Epidermal melanocyte (primary cell): Measurements from ENCODE around the gene SPTLC3.

Experiments used
- DNase-seq: peaks from one replicate; pipeline ENCODE4 v3.0.0; 2011; ENCODE audit warnings: low spot score; ENCODE audit not compliant: insufficient read length

SPTLC3 gene

GRCh38 chr20:13130707-13131103 lies 121.9 kb downstream of the SPTLC3 start:
- DNase-seq: no peak

GRCh38 chr20:13131688-13132087 lies 122.9 kb downstream of the SPTLC3 start:
- DNase-seq: no peak

- no peak for DNase-seq
Measured at GRCh38 chr20:13139459-13140150, 130.8 kb downstream of the SPTLC3 start.

GRCh38 chr20:13140201-13140600 lies 131.4 kb downstream of the SPTLC3 start:
- DNase-seq: no peak

- no peak for DNase-seq
Measured at GRCh38 chr20:13140775-13141174, 132.0 kb downstream of the SPTLC3 start.

- peak; percentile 38 for DNase-seq
Measured at GRCh38 chr20:13141546-13141945, 132.8 kb downstream of the SPTLC3 start.

GRCh38 chr20:13142143-13142542 lies 133.4 kb downstream of the SPTLC3 start:
- no peak for DNase-seq

- DNase-seq: no peak
Measured at GRCh38 chr20:13147071-13147963, 138.5 kb downstream of the SPTLC3 start.

GRCh38 chr20:13147971-13148370 lies 139.2 kb downstream of the SPTLC3 start:
- no peak for DNase-seq

GRCh38 chr20:13148402-13148801 lies 139.6 kb downstream of the SPTLC3 start:
- DNase-seq: no peak

- no peak for DNase-seq
Measured at GRCh38 chr20:13148961-13149360, 140.2 kb downstream of the SPTLC3 start.

- no peak for DNase-seq
Measured at GRCh38 chr20:13149371-13150105, 140.8 kb downstream of the SPTLC3 start.

- no peak for DNase-seq
Measured at GRCh38 chr20:13158369-13158768, 149.6 kb downstream of the SPTLC3 start.

GRCh38 chr20:13159889-13160288 lies 151.1 kb downstream of the SPTLC3 start:
- DNase-seq: no peak

GRCh38 chr20:13165203-13165602 lies 156.4 kb downstream of the SPTLC3 start:
- no peak for DNase-seq

- DNase-seq: no peak
Measured at GRCh38 chr20:13166011-13166410, 157.2 kb downstream of the SPTLC3 start.

GRCh38 chr20:13166437-13166836 lies 157.7 kb downstream of the SPTLC3 start:
- no peak for DNase-seq

- DNase-seq: no peak
Measured at GRCh38 chr20:13169086-13169485, 160.3 kb downstream of the SPTLC3 start.

- no peak for DNase-seq
Measured at GRCh38 chr20:13170771-13171170, 162.0 kb downstream of the SPTLC3 start.

GRCh38 chr20:13173201-13173600 lies 164.4 kb downstream of the SPTLC3 start:
- DNase-seq: no peak

GRCh38 chr20:13174402-13174801 lies 165.6 kb downstream of the SPTLC3 start:
- no peak for DNase-seq
